M059J (cell line): Measurements from ENCODE around the gene HOXD11. TPM values are rescaled to one million over a fixed set of nuclear protein-coding genes. Genes with fewer than 3 reads are reported as not detected.

ENCODE experiments used
- DNase-seq: peaks from one replicate; pipeline ENCODE4 v3.0.0-alpha.2; 2012; ENCODE audit warnings: low read depth
- total RNA-seq: library from RNA; depleted of rRNA; stranded (reverse); fragments of >200 nt; shearing (Covaris generic); gene quantifications from 2 replicates; pipeline ENCODE4 v1.2.3, GENCODE V29; 2014

The HOXD11 gene
- total RNA-seq, 1 experiment from 2014 or later, result 16.9 TPM

DNA sequence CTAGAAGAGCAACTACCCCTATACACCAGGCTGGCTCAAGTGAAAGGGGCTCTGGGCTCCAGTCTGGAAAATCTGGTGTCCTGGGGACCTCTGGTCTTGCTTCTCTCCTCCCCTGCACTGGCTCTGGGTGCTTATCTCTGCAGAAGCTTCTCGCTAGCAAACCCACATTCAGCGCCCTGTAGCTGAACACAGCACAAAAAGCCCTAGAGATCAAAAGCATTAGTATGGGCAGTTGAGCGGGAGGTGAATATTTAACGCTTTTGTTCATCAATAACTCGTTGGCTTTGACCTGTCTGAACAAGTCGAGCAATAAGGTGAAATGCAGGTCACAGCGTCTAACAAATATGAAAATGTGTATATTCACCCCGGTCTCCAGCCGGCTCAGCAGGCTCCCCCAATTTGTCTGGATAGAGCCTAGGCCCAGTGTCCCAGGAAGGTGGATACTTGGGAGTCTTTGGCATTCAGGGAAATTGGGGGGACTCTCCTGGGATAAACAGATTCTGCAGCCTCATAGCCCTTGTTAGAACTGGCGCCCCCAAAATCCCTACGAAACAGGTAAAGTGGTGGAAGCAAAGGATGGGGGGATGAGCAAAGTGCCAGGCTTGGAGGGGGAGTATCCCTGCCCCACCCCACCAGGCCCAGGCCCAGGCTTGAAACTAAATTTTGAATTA, 41.8 kb downstream of the HOXD11 start:
- DNase-seq, result no peak

DNA sequence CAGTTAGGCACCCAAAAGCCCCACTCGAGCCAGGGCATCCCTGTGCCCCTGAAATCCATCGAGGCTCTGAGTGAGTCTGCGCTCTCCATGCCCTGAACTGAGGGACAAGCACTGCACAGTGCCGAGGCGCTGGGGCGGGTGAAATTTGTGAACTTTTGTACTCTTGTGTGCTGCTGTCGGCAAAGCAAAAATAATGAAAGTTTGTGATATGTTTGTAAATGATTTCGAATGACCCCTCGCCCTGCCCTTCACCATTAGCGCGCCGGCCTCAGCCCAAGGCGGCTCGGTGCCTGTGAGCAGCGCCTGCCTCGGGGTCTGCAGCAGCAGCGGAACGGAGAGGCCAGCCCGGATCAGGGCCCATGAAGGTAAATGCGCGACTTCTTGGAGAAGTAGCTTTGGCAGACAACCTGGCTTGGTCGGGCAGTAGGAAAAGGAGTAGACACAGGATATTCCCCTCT, 42.4 kb downstream of the HOXD11 start:
- no peak for DNase-seq

DNA sequence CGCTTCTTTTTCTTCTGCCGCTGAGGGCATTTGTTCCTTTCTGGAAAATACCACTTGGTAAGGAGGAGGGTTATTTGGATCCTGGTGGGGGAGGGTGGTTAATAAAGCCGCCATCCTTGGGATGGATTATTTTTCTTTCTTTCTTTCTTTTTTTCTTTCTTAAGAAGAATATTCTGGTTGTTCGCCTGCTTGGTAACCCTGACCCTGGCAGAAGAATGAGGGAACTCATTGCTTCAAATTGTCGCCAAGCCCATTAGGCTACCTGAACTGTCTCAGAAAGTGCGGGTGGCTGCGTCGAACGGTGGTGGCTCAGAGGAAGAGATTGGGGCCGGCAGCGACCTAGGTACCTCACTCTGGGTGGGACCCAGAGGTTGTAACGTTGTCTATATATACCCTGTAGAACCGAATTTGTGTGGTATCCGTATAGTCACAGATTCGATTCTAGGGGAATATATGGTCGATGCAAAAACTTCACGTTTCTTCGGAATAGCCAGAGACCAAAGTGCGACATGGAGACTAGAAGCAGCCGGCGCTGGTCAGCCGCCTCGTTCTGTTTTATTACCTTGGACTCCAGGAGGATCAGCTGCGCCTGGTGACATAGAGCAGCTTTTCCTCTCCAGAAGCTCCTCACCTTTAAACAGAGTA, 43.0 kb downstream of the HOXD11 start:
- no peak for DNase-seq

DNA sequence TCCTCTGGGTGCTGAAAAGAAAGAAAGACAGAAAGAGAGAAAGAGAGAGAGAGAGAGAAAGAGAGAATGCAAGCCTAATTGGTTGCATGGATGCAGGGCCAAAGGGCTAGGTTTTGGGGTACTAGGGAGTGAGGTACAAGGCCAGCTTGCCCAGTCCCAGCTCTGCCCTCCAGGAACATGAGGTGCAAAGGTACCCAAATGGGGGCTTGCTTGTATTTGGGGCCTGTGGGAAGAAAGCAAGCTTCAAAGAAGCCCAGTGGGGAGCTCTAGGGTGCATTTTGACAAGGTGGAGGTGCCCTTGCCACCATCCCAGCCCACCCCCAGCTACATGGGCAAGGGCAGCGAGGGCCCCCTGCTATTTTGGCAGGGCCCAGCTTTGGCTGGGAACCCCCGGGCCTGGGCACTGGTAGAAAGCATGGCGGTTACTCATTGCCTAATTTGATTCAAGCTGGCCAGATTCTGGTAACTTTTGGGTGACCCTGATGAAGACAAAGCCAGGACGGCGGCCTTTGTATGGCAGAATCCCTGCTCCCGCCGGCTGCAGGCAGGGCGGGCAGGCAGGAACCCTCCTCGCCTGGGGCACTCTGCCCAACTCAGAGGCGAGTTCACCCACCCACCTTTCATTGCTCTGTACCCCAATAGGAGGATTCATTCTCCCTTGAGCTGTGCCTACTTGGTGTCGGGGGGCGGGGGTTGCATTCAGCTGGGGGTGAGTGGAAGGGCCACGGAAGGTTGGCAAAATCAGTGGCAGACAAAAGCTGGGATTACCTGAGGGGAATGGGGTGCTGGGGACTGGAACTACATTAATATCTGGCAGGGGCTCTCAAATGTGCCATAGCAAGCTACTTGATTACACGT, 43.7 kb downstream of the HOXD11 start:
- no peak for DNase-seq

DNA sequence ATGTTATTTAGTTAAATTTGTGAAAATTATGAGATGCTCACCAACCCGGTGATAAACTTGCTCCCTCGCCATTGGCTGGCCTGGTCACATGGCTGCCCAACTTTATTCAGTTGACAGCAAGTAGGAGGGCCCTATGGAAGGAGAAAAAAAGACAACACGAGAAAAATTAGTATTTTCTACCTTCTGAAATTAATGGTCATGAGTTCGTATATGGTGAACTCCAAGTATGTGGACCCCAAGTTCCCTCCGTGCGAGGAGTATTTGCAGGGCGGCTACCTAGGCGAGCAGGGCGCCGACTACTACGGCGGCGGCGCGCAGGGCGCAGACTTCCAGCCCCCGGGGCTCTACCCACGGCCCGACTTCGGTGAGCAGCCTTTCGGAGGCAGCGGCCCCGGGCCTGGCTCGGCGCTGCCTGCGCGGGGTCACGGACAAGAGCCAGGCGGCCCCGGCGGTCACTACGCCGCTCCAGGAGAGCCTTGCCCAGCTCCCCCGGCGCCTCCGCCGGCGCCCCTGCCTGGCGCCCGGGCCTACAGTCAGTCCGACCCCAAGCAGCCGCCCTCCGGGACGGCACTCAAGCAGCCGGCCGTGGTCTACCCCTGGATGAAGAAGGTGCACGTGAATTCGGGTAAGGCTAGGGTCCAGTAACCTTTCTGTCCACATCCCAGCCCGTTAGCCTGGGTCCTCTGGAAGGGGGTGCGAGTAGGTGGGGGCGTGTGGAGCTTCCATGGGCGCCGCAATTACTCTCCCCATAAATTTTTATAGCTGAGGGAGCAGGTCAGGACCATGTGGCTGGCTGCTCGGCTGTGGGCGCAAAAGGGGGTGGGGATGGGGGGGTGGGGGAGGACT, 44.6 kb downstream of the HOXD11 start, which contains the start of gene HOXD4:
HOXD4 (plus strand) TSS at position 109 of the 846 bp plus-strand sequence; CDS start at position 193, 84 bp downstream.
- no peak for DNase-seq

DNA sequence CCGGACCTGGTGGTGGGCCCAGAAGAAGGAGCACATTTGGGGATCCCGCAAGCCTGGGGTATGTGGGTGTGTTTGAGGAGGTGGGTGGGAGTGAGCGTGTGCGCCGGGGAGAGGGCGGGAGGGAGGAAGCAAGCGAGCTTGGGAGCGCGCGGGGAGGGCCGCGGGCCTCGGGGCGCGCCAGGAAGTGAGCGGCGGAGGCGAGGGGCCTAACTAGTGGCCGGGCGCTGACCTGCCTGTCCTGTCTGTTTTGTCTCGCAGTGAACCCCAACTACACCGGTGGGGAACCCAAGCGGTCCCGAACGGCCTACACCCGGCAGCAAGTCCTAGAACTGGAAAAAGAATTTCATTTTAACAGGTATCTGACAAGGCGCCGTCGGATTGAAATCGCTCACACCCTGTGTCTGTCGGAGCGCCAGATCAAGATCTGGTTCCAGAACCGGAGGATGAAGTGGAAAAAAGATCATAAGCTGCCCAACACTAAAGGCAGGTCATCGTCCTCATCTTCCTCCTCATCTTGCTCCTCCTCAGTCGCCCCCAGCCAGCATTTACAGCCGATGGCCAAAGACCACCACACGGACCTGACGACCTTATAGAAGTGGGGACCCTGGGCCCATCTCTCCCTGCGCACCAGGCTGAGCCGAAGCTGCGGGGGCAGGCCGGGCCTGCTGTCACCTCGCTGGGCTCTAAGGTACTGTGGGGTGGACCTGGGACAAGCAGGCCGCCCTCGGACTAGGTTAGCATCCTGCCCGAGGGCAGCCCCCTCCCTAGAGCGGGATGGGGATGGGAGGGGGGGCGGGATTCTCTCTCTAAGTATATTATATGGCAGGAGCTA, 45.5 kb downstream of the HOXD11 start:
- no peak for DNase-seq

DNA sequence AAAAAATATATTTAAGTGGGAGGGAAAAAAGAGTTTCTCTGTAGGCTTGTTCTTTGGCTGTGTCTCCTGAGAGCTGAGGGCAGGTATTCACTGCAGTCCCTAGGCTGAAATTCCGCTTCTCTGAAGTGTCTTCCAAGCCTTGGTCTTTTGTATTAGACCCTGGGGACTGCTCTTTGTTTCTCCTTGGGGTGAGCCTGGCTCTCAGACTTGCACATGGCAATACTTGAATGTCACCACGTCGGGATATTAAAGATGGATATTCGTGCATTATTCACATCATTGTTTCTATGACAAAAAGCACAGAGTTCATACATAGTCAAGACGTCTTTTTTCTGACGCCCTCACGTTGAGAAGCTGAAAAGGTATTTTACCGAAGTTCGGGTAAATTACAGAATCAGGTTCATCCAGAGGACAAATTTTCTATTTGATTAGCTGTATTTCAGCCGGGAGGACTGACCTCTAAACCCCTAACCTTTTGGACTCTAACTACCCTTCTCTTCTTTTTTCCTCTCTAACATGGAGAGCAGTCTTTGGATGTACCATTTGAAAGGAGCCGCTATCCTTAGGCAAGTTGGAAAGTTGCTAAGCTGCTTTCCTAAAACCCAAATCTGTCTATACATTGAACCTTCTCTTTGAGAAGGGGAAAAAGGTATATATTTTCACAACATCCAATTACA, 47.6 kb downstream of the HOXD11 start:
- no peak for DNase-seq

DNA sequence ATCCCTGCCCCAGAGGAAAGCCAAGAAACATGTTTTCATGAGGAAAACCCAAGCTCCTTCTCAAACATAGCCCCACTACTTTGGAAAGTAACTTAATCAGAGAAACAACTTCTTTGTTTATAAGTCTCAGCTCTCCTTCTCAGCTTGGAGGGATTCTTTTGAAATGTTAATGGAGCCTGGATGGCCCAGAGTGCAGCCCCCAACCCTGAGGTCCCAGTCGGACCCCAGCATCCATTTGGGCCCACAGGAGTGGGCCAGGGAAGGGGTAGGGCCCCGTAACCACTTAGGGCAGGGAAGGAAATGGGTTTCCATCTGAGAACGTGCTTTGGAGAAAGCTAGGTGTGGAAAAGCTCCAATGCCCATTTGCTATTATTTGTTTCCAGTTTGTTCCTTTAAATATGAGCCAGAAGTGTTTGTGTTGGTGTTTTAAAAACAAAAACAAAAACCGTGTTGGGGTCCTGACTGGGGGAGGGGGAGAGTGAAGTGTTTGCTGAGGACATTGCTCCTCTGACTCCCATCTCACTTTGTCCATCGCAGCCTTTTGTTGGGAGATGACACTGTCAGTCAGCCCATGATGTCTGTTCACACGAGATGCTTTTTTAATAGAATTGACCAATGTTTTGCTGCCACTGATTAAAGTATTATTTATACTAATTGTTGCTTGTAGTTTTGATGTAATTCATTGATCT, 48.4 kb downstream of the HOXD11 start:
- no peak for DNase-seq

DNA sequence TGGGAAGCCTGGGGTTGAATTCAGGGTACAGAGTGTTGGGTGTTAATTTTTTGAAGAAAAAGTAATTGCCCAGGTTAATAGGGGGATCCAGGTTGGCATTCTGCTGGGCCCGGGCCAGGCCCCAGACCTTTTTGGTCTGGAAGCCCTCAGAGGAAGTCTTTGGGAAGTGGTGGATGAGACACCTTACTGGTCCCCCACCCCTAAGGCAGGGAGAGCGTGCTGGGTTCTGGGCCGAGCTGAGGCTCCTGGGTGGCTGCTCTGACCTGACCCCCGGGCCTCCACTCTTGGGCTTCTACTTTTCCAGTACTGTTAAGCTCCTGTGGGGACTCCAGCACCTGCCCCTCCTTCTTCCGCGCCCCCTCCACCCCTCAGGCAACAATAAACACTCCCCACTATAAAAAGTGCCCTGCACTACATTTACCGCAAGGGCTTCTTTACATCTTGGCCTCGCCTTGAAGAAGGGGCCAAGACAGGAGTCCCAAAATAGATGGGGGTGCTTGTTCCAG, 49.3 kb downstream of the HOXD11 start:
- no peak for DNase-seq

DNA sequence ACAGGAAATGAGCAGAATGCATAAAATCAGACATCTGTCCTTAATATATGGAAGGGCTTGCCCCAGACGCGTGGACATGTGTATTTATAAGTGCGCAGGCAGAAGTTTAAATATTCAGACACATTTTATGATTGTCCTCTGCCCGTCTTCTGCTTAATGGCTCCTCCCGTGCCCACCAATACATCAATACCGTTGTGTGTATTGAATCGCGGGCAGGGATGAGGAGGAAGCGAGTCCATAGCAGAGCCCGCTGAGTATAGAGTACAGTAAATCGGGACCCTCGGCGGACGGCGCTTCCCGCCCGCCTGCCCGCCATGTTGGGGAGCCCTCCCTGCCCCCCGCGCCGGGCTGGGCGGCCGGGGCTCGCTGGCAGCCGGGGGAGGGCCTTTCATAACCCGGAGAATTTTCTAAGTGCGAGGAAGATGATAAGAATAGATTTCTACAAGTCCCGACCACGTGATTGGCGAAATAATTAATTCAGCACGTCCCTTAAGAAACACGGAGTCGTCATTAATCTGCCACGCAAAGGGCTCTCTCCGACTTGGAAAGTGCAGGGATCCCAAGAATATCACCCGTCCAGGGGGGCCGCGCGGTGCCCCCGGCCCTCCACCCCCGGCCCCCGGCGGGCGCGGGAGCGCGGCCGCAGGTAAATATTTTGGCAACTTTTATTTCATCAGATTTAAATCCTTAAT, 49.9 kb downstream of the HOXD11 start, which contains the start of gene HOXD3:
HOXD3 (plus strand) TSS at position 501 of the 692 bp plus-strand sequence. CDS start 11,808 bp downstream, outside the sequence.
- no peak for DNase-seq

DNA sequence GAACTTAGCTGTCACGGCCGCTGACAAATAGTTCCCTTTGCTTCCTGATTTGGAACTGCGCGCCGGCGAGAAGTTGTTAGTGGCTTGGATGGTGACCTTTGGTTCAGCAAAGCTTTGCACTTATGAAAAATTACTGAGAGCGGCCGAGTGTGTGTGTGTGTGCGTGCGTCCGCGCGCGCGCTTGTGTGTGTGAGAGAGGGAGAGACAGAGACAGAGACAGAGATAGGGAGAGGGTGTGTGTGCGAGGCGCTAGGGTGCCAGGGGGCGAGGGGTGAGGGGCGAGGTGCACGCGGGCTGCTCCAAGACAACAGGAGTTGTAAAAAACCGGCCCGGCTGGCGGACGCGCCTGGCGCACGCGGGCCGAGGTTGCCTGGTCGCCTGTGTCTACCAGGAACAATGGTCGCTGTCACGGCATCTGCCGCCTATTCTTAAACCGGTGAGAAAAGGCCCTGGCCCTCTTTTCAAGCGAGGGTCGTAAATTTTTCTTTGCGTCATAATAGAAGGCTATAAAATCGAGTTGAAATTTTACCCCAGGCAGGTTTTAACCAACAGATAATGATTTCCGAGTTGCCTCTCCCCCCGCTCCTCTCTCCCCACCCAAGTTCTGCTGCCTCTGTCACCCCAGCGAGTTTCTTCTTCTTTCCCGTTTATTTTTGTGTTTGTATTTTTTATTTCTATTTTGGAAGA, 50.6 kb downstream of the HOXD11 start:
- DNase-seq, result no peak

DNA sequence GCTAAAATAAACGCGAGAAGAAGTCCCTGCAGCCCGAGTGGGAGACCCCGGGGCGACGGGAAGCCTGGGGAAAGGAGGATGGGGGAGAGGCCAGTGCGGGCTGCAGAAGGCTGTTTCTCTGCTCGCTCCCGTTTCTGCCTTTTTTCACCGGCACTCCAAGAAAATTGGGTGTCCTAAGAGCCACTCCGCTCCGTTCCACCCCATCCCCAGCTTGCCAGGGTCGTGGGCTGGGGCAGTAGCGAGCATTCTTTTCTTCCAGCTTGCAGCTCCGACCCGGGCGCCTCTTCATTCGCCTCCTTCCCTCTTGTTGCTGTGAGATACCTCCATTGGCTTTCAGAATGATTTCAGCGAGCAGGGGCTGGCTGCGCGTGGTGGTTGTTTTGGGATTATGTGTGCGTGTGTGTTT, 51.1 kb downstream of the HOXD11 start:
- DNase-seq, result no peak

DNA sequence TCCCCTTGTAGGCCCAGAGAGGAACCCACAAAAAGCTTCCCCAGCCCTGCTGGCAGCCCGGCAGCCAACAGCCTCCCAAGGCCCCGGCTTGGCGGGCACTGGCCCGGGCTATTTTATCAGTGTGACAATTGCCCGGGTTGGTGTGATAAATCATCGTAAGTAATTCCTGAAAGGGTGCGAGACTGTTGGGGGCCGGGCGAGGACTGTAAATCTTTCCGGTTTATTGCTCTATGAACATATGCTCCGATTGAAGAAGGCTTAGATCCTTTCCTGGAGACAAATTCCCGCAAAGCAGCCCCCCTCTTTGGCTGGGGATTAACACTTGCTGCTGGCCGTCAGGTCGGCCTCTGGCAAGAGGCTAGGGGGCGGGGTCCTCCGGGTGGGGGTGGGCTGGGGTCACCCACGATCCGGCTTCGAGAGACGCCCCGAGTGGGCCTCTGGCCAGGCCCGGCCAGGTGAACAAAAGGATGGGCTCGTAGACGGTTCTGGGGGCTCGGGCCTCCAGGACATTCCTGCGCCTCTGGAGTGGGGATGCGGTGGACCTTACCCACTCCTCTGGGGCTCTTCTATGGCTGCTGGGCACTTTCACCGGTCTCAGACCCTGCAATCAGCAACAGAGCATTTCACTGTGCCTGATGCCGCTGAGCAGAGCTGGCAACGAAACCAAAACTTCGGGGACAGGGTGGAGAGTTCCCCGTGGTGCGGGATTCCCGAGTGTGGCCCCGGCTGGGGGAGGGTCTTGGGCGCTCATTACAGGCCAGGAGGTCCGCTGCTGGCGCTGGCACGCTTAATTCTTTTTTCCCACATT, 52.0 kb downstream of the HOXD11 start:
- no peak for DNase-seq
